Stomach (tissue), 9 donors: ENCODE results near the gene NUP210. TPM values are rescaled to one million over a fixed set of nuclear protein-coding genes. Genes with fewer than 3 reads are reported as not detected.

Experiments
- DNase-seq, 2 donors: peaks; one replicate each; pipeline versions ENCODE4 v3.0.0 to v3.0.0-alpha.2; 2013 to 2019
- H3K27ac ChIP-seq, 5 donors: fragments of 200-600 bp in 4 of 5; sonication (generic) in 4 of 5; one replicate each; pipeline ENCODE4 v1.5.1; 2013 to 2019; ENCODE audit warnings: mild to moderate bottlenecking in 1 of 5, moderate library complexity in 1 of 5
- H3K27me3 ChIP-seq, 3 donors: fragments of 200-600 bp; sonication (generic); one replicate each; pipeline ENCODE4 v1.5.1; 2017 to 2019; ENCODE audit warnings: mixed run types in 1 of 3
- H3K36me3 ChIP-seq, 4 donors: fragments of 200-600 bp; sonication (generic); 1 replicate in 3 of 4; 2 replicates in 1 of 4; pipeline ENCODE4 v1.5.1; 2016 to 2019
- H3K4me1 ChIP-seq, 4 donors: fragments of 200-600 bp; sonication (generic); one replicate each; pipeline ENCODE4 v1.5.1; 2016 to 2019
- H3K4me3 ChIP-seq, 4 donors: fragments of 200-600 bp; sonication (generic) in 3 of 4; one replicate each; pipeline ENCODE4 v1.5.1; 2016 to 2019; ENCODE audit warnings: mild to moderate bottlenecking in 1 of 4
- H3K9me3 ChIP-seq, 4 donors: fragments of 200-600 bp; sonication (generic); one replicate each; pipeline ENCODE4 v1.5.1; 2016 to 2019
- CTCF ChIP-seq, 7 experiments: fragments of 450-650 bp in 4 of 7; fragments of 200-600 bp in 3 of 7; sonication (generic) in 3 of 7; IDR thresholded peaks; one replicate each; pipeline ENCODE4 v1.5.1; 2016 to 2019; ENCODE audit warnings: antibody characterized with exemption in 7 of 7, control low read depth in 2 of 7, mild to moderate bottlenecking in 1 of 7
- EP300 ChIP-seq: sonication (generic); formaldehyde crosslinking; IDR thresholded peaks from one replicate; pipeline ENCODE4 v1.6.1; 2017; ENCODE audit warnings: antibody characterized with exemption
- POLR2A ChIP-seq, 4 donors: fragments of 450-650 bp; IDR thresholded peaks; one replicate each; pipeline ENCODE4 v1.6.1; 2016; ENCODE audit warnings: antibody characterized with exemption in 4 of 4, control low read depth in 2 of 4, mild to moderate bottlenecking in 1 of 4, moderate library complexity in 1 of 4
- POLR2AphosphoS5 ChIP-seq, 3 donors: sonication (generic); formaldehyde crosslinking; IDR thresholded peaks; one replicate each; pipeline ENCODE4 v1.6.1; 2016; ENCODE audit warnings: antibody characterized with exemption in 3 of 3
- WGBS, 5 donors: extraction: QIAGEN DNeasy Blood & Tissue Kit in 3 of 5; methylation state at CpG; one replicate each; pipeline versions ENCODE4 v1.1.5 to v1.1.7; 2013 to 2018; 5-methylcytosine and 5-hydroxymethylcytosine counted together
- intact Hi-C: fragments of 100-400 bp; cut with DNase I; formaldehyde crosslinking; loops from one replicate; pipeline ENCODE4 v1.15.1; 2023; ENCODE audit warnings: low total_unique reads
- polyA plus RNA-seq, 3 donors: library from polyadenylated mRNA; stranded (reverse); fragments of 200-250 nt; gene quantifications; one replicate each; pipeline ENCODE4 v1.2.3, GENCODE V29; 2013
- total RNA-seq, 5 donors: library from RNA; depleted of rRNA; stranded (reverse); fragments of >200 nt; gene quantifications; one replicate each; pipeline versions ENCODE4 v1.1.0 to v1.2.3, GENCODE V29; 2014 to 2016
- donor health status: healthy with polysubstance abuse.
- donor health status: Bipolar disorder and iron deficiency.
- donor health status: healthy.

The NUP210 gene
- total and polyA plus RNA-seq, 8 donors = 0.92 to 21.1 (median 10.8) TPM

DNA sequence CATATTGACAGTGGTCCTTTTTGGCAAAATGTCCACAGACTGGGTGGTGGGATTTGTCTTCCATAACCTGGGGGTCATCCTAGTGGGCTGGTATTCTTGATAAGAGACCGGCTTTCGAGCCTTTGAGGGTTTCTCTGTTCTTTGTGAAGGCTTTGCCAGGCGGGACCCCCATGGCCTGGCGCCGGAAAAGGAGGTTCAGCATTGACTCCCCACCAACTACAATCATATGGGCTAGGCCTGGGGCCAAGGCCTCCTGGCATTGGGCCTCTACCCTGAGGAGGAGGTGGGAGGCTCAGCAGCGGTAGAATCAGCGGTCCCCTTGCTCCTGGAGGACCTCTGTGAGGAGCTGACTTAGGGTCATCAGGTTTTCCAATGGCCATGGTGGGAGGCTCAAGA is 40.2 kb upstream of the NUP210 start:
- Histone ChIP-seq H3K36me3 (no peaks in the 10 kb centered on the region), H3K4me1 (no peaks in the 10 kb centered on the region), H3K9me3 (no peaks in the 10 kb centered on the region), H3K27ac (no peak overlapping the region), H3K27me3 (peaks cover 0 to 16% (median 0%) of the 10 kb centered on the region in 3 donors), H3K4me3 (no peak overlapping the region)
- TF ChIP-seq CTCF (IDR thresholded peaks at IDR 0.05) (no peak), POLR2A (IDR thresholded peaks at IDR 0.05) (no peak), POLR2AphosphoS5 (IDR thresholded peaks at IDR 0.05) (no peak), EP300 (no peak)
- intact Hi-C loops = loop anchor here (10.0 kb wide), 1 partner anchor 376 kb away; no protein-coding TSS in a partner anchor
- no peak for DNase-seq
- 90 to 97% (median 96%) methylated on average over 5 to 7 of the region's 7 CpGs for WGBS, 5 donors

DNA sequence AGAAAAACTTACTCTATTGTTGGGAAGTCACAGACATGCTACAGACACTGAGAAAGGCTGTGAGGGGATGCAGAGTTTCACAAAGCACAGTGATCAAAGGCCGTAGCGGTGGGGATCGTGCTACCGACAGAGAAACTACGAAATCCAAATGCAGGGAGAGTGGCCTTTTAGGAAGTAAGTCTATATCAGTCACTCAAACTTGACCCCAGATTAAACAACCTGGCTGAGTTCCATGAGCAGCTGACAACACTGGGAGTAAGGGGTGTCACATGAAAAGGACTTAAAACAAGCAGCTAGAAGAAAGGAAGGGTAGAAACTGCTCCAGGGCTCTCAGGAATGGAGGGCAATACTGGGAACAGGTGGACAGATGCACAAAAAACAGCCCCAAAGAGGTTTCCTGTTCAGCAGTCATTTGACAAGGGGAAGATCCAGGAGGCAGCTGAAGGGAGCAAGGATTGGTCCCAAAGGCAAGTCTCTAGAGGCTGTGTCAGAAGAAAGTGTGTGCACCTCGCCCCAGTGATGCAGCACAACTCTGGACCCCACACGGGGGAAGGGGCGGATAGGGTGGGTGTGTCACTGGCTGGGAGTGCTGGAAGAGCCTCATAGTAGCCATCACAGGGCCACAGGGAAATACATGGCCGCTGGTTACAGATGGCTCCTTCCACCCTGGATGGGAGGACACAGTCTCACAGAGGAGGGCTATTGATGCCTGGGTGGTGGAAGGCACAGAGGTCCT is 39.7 kb upstream of the NUP210 start:
- intact Hi-C loops = loop anchor here (10.0 kb wide), 1 partner anchor 375 kb away; no protein-coding TSS in a partner anchor

GRCh38 chr3:13457593-13457992 is 37.5 kb upstream of the NUP210 start:
- intact Hi-C loops = no loop called here
- Histone ChIP-seq H3K27me3 (peaks cover 0 to 12% (median 0%) of the 10 kb centered on the region in 3 donors), H3K27ac (no peak overlapping the region), H3K4me3 (no peak overlapping the region), H3K4me1 (peaks cover 0 to 4% (median under 1%) of the 10 kb centered on the region in 4 donors), H3K36me3 (no peaks in the 10 kb centered on the region), H3K9me3 (no peaks in the 10 kb centered on the region)
- TF ChIP-seq EP300 (no peak), CTCF (IDR thresholded peaks at IDR 0.05) (no peak), POLR2AphosphoS5 (IDR thresholded peaks at IDR 0.05) (no peak), POLR2A (IDR thresholded peaks at IDR 0.05) (no peak)
- WGBS, 5 donors = 81 to 93% (median 86%) methylated on average over 4 of the region's 4 CpGs
- DNase-seq = no peak

More for the DNA sequence above, 39.7 kb upstream of the NUP210 start:
- 42 to 56% (median 53%) methylated on average over 9 of the region's 9 CpGs for whole genome bisulfite sequencing, 5 donors
- no peak overlapping the region for H3K4me3 ChIP-seq
- H3K27me3 ChIP-seq = peaks cover 0 to 16% (median 0%) of the 10 kb centered on the region in 3 donors
- TF ChIP-seq POLR2A (IDR thresholded peaks at IDR 0.05) (no peak), EP300 (no peak), CTCF (IDR thresholded peaks at IDR 0.05) (no peak), POLR2AphosphoS5 (IDR thresholded peaks at IDR 0.05) (no peak)
- H3K27ac ChIP-seq = no peak overlapping the region
- H3K4me1 ChIP-seq = no peaks in the 10 kb centered on the region
- H3K36me3 ChIP-seq = no peaks in the 10 kb centered on the region
- DNase-seq = no peak
- H3K9me3 ChIP-seq = no peaks in the 10 kb centered on the region

DNA sequence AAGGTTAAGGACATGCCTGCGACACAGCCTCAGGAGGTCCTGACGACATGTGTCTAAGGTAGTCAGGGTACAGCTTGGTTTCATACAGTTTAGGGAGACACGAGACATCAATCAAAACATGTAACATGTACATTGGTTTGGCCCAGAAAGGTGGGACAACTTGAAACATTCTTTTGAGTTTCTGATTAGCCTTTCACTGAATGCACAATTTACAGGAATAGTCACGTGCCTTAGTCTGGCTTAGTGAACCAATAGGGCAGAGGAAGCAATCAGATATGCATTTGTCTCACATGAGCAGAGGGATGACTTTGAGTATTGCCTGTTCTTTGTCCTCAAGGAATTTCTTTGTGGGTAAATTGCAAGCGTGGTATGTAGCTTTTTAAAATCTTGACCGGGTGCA is 35.5 kb upstream of the NUP210 start:
- Histone ChIP-seq H3K27me3 (peaks cover 0 to 6% (median 0%) of the 10 kb centered on the region in 3 donors), H3K36me3 (no peaks in the 10 kb centered on the region), H3K4me1 (peaks cover 0 to 18% (median 11%) of the 10 kb centered on the region in 4 donors), H3K27ac (no peak overlapping the region), H3K9me3 (no peaks in the 10 kb centered on the region), H3K4me3 (no peak overlapping the region)
- intact Hi-C loops = no loop called here
- DNase-seq = no peak
- TF ChIP-seq CTCF (IDR thresholded peaks at IDR 0.05) (no peak), EP300 (no peak), POLR2A (IDR thresholded peaks at IDR 0.05) (no peak), POLR2AphosphoS5 (IDR thresholded peaks at IDR 0.05) (no peak)
- 60 to 80% (median 65%) methylated on average over 6 of the region's 6 CpGs for WGBS, 5 donors
